ENCODE measurements around the gene ME2.
A peak's percentile ranks its signal among the peaks of the same experiment; 100 is the strongest.
"Not testable (repeated sequence)": the region's sequence is repeated elsewhere in the genome, so short reads cannot be mapped to it uniquely, and the experiment has no call there.

ME2 gene

GRCh38 chr18:50928551-50928950, 49.6 kb downstream of the ME2 start:
- no peak for DNase-seq

GRCh38 chr18:50933684-50934083, 54.8 kb downstream of the ME2 start:
- no peak for DNase-seq

GRCh38 chr18:50934545-50935211, 55.8 kb downstream of the ME2 start:
- no peak for DNase-seq

GRCh38 chr18:50935493-50936191, 56.7 kb downstream of the ME2 start:
- DNase-seq: no peak

GRCh38 chr18:50937183-50937582, 58.3 kb downstream of the ME2 start:
- no peak for DNase-seq

- DNase-seq: no peak
These were observed 60.0 kb downstream of the ME2 start for GRCh38 chr18:50938912-50939311.

GRCh38 chr18:50944245-50944932, 65.5 kb downstream of the ME2 start:
- DNase-seq: no peak

- not testable (repeated sequence) for DNase-seq
These were observed 67.0 kb downstream of the ME2 start for GRCh38 chr18:50945918-50946317.

- DNase-seq: no peak
These were observed 69.0 kb downstream of the ME2 start for GRCh38 chr18:50947899-50948298.

GRCh38 chr18:50949185-50949584, 70.3 kb downstream of the ME2 start:
- no peak for DNase-seq

GRCh38 chr18:50950626-50951025, 71.7 kb downstream of the ME2 start:
- no peak for DNase-seq

GRCh38 chr18:50953822-50954221, 74.9 kb downstream of the ME2 start:
- no peak for DNase-seq

- no peak for DNase-seq
These were observed 76.3 kb downstream of the ME2 start for GRCh38 chr18:50955253-50955652.

GRCh38 chr18:50956116-50956515, 77.2 kb downstream of the ME2 start:
- DNase-seq: no peak

- DNase-seq: no peak
These were observed 83.1 kb downstream of the ME2 start for GRCh38 chr18:50961974-50962373.

GRCh38 chr18:50967714-50968661, 89.1 kb downstream of the ME2 start, which contains the start of gene ELAC1:
Gene ELAC1 (plus strand): TSS chr18:50968040. CDS start chr18:50974405, 6,365 bp downstream.
- DNase-seq: peak; percentile 87

- DNase-seq: no peak
These were observed 90.5 kb downstream of the ME2 start for GRCh38 chr18:50969448-50969847.

GRCh38 chr18:50970006-50970405, 91.1 kb downstream of the ME2 start:
- no peak for DNase-seq

GRCh38 chr18:50972404-50972803, 93.5 kb downstream of the ME2 start:
- not testable (repeated sequence) for DNase-seq

- no peak for DNase-seq
These were observed 94.6 kb downstream of the ME2 start for GRCh38 chr18:50973367-50974126.

- DNase-seq: no peak
These were observed 98.3 kb downstream of the ME2 start for GRCh38 chr18:50977037-50977760.

Data from right forelimb (tissue), 1 donor.